Common myeloid progenitor, CD34-positive (primary cell): ENCODE measurements around the gene POU2F3.

Experiments
- CTCF ChIA-PET: fragments of 350-600 bp; sonication (Branson Sonifier 250); formaldehyde crosslinking; loops from one replicate; lab custom pipeline; 2021; ENCODE audit warnings: antibody characterized with exemption; lab: Charles Lee
- POLR2A ChIA-PET: fragments of 350-600 bp; sonication (Branson Sonifier 250); formaldehyde crosslinking; loops from one replicate; lab custom pipeline; 2021; ENCODE audit warnings: antibody characterized with exemption; lab: Charles Lee
- DNase-seq, 3 donors: peaks; one replicate each; pipeline versions ENCODE4 v3.0.0 to v3.0.0-alpha.2; 2013
- H3K27ac ChIP-seq, 2 experiments: 1 replicate in 1 of 2; 2 replicates in 1 of 2; pipeline ENCODE4 v1.7.0; 2013; ENCODE audit warnings: inconsistent platforms in 2 of 2, low read length in 2 of 2, mild to moderate bottlenecking in 2 of 2, low read depth in 1 of 2, moderate library complexity in 1 of 2; ENCODE audit not compliant: severe bottlenecking in 2 of 2, insufficient read depth in 1 of 2, poor library complexity in 1 of 2
- H3K27me3 ChIP-seq, 5 experiments: replicated peaks in 2 of 5; 1 replicate in 3 of 5; 2 replicates in 2 of 5; pipeline versions ENCODE4 v1.6.1 to v1.7.0; 2013; ENCODE audit warnings: low read length in 4 of 5, mild to moderate bottlenecking in 2 of 5, moderate library complexity in 2 of 5, inconsistent platforms in 1 of 5; ENCODE audit not compliant: insufficient read depth in 5 of 5, control insufficient read depth in 4 of 5
- H3K36me3 ChIP-seq, 4 experiments: 1 replicate in 2 of 4; 2 replicates in 2 of 4; pipeline versions ENCODE4 v1.6.1 to v1.7.0; 2013; ENCODE audit warnings: low read length in 3 of 4, control low read depth in 1 of 4, mild to moderate bottlenecking in 1 of 4; ENCODE audit not compliant: control insufficient read depth in 4 of 4, insufficient read depth in 4 of 4
- H3K4me1 ChIP-seq, 4 experiments: 1 replicate in 3 of 4; 2 replicates in 1 of 4; pipeline versions ENCODE4 v1.6.1 to v1.7.1; 2013; ENCODE audit warnings: low read length in 3 of 4, mild to moderate bottlenecking in 3 of 4, control low read depth in 1 of 4, inconsistent platforms in 1 of 4, moderate library complexity in 1 of 4; ENCODE audit not compliant: control insufficient read depth in 4 of 4, insufficient read depth in 4 of 4; ENCODE audit errors: control extremely low read depth in 1 of 4
- H3K4me3 ChIP-seq, 7 experiments: 1 replicate in 4 of 7; 2 replicates in 3 of 7; pipeline versions ENCODE4 v1.5.1 to v1.7.0; 2013; ENCODE audit warnings: mild to moderate bottlenecking in 7 of 7, low read length in 6 of 7, moderate library complexity in 6 of 7, inconsistent platforms in 2 of 7, low read depth in 2 of 7, control low read depth in 1 of 7; ENCODE audit not compliant: insufficient read depth in 4 of 7, control insufficient read depth in 1 of 7; ENCODE audit errors: extremely low read depth in 1 of 7
- H3K9me3 ChIP-seq, 5 experiments: 1 replicate in 4 of 5; 2 replicates in 1 of 5; pipeline versions ENCODE4 v1.6.1 to v1.7.1; 2013; ENCODE audit warnings: low read length in 4 of 5, mild to moderate bottlenecking in 2 of 5, inconsistent platforms in 1 of 5, low read depth in 1 of 5, moderate library complexity in 1 of 5; ENCODE audit not compliant: control insufficient read depth in 4 of 5, insufficient read depth in 2 of 5; ENCODE audit errors: control extremely low read depth in 1 of 5
- WGBS: methylation state at CpG from one replicate; pipeline ENCODE4 v1.1.5; 2013; ENCODE audit not compliant: insufficient coverage; 5-methylcytosine and 5-hydroxymethylcytosine counted together

Gene POU2F3

DNA sequence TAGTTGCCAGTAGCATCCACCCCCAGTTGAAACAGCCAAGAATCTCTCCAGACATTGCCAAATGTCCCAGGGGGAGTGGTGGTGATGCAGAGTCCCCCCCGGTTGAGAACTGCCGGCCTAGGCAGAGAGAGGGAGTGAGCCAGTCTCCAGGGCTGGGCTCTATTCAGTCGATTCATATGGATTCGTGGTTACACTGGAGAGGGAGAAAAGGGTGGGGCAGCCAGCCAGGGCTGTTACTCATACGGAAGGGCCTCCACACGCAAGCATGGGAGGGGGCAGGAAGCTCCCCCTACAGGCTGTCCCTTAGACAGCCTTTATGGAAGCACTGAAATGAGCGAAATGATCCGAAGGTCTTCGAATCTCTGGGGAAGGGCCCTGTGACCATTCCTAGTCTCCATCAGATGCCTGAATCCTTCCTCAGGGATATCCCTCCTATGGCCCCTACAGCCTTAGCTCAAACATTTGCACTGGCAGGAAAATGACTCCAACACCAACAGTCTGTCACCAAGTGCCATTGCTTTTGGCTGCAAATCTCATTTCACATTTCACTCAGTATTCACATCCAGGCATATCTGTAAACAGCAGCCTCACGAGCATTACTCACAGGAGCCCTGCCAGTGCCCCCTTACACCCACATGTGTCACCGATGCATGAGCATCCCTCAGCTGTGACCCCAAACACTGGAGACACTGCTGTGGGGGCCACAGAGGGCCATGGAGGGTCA, 66.7 kb downstream of the POU2F3 start:
- no peak overlapping the region for H3K4me3 ChIP-seq
- POLR2A ChIA-PET: no interaction called here
- H3K9me3 ChIP-seq: peaks cover 0 to 2% (median 0%) of the 10 kb centered on the region in 5 experiments
- H3K27ac ChIP-seq: no peak overlapping the region
- peaks cover 0 to 14% (median 2%) of the 10 kb centered on the region in 5 experiments for H3K27me3 ChIP-seq
- 82% methylated on average over 11 of the region's 11 CpGs for WGBS
- no peak for DNase-seq
- H3K36me3 ChIP-seq: no peaks in the 10 kb centered on the region
- CTCF ChIA-PET: interaction anchor here (1.3 to 2.4 kb wide), 2 partner anchors 72 to 73 kb away, joined by 3 to 6 read pairs; no protein-coding TSS in a partner anchor
- H3K4me1 ChIP-seq: no peaks in the 10 kb centered on the region

DNA sequence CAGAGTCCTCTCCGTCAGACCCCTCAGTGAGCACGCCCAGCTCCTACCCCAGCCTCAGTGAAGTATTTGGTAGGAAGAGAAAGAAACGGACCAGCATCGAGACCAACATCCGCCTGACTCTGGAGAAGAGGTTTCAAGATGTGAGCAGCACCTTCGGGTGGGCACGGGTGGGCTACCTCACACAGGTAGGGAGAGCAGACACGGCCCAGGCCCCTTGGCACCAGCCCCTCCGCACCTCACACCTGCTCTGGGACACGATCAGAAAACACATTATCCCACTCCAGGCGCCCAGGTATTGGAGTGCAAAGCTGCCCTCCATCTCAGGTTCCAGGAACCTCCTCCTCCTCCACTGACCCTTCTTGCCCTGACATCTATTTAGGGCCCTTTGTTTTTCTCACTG, 67.5 kb downstream of the POU2F3 start:
- whole genome bisulfite sequencing: 96% methylated on average over 4 of the region's 11 CpGs
- Histone ChIP-seq H3K4me3 (no peak overlapping the region), H3K36me3 (no peaks in the 10 kb centered on the region), H3K9me3 (peaks cover 0 to 2% (median 0%) of the 10 kb centered on the region in 5 experiments), H3K4me1 (no peaks in the 10 kb centered on the region), H3K27ac (no peak overlapping the region), H3K27me3 (peaks cover 0 to 14% (median 2%) of the 10 kb centered on the region in 5 experiments)
- CTCF ChIA-PET: interaction anchor here (1.1 to 2.4 kb wide), 4 partner anchors 7 to 79 kb away, joined by 3 to 6 read pairs (median 4); no protein-coding TSS in a partner anchor
- POLR2A ChIA-PET: no interaction called here
- DNase-seq: no peak

DNA sequence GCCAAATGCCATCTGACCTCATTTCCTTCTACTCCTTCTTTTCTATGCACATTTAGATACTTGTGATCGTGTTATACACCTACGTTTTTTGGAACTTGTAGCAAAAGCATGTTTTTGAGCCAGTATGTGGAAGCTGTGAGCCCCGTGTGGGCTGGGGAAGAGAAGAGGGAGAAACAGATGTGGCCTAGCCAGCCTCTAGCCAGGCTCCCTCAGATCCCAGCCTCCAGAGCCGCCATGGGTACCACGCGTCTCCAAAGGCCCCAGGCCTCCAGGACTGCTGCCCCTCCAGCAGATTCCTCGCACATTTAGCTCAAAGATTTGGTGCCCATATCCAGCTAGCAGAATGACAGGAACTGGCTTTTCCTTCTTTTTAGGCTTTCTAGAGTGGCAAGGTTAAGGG, 68.1 kb downstream of the POU2F3 start:
- no peak for DNase-seq

DNA sequence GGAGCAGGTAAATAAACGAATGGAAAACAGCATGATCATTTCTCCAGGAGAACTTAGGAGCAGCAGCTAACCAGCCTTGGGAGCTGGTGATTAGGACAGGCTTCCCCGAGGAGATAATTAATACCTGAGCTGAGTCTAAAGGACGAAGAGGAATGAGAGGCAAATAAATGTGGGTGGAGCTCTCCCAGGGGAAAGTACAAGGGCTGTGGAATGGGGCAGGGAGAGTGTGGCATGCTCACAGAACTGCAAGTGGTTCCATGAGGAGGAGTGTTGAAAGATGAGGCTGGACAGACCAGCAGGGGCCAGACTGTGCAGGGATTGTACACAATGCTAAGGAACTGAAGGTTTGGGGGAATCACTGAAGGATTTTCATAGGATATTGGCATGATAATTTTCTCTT, 70.9 kb downstream of the POU2F3 start:
- POLR2A ChIA-PET: no interaction called here
- no peak overlapping the region for H3K27ac ChIP-seq
- H3K27me3 ChIP-seq: peaks cover 0 to 19% (median 2%) of the 10 kb centered on the region in 5 experiments
- no peak overlapping the region for H3K4me3 ChIP-seq
- 97% methylated on average over 3 of the region's 3 CpGs for WGBS
- no peaks in the 10 kb centered on the region for H3K4me1 ChIP-seq
- H3K36me3 ChIP-seq: no peaks in the 10 kb centered on the region
- peaks cover 0 to 2% (median 0%) of the 10 kb centered on the region in 5 experiments for H3K9me3 ChIP-seq
- DNase-seq: no peak
- CTCF ChIA-PET: interaction anchor here (9.2 kb wide), 1 partner anchor 10 kb away, joined by 78 read pairs; no protein-coding TSS in a partner anchor

More for the DNA sequence above, 68.1 kb downstream of the POU2F3 start:
- ChIA-PET CTCF (interaction anchor here (0.6 to 2.4 kb wide), 6 partner anchors 8 to 88 kb away, joined by 3 to 7 read pairs (median 4); no protein-coding TSS in a partner anchor), POLR2A (no interaction called here)
- peaks cover 0 to 16% (median 2%) of the 10 kb centered on the region in 5 experiments for H3K27me3 ChIP-seq
- no peaks in the 10 kb centered on the region for H3K36me3 ChIP-seq
- no peak overlapping the region for H3K27ac ChIP-seq
- H3K9me3 ChIP-seq: peaks cover 0 to 2% (median 0%) of the 10 kb centered on the region in 5 experiments
- 100% methylated on average over 1 of the region's 7 CpGs for WGBS
- H3K4me3 ChIP-seq: no peak overlapping the region
- no peaks in the 10 kb centered on the region for H3K4me1 ChIP-seq

DNA sequence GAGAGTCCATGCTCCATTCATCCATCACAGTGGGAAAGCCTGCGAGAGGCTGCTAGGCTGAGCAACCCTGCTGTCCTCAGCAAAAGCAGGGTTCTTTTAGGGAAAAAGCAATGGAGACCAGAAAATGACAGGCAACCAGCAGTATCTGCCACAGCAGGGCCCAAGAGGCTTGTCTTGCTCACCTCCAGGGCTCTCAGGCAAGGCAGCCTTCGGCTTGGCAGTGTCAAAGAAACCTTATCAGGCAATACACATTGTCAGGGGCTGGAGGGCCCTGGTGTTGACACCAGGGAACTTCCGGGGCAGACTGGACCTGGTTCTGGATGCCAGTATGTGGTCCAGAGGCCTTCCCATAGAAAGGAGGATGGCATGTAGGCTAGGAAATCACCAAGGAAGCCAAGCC, 74.9 kb downstream of the POU2F3 start:
- Histone ChIP-seq H3K36me3 (no peaks in the 10 kb centered on the region), H3K27me3 (peaks cover 0 to 24% (median 9%) of the 10 kb centered on the region in 5 experiments), H3K4me3 (no peak overlapping the region), H3K9me3 (peaks cover 0 to 2% (median 0%) of the 10 kb centered on the region in 5 experiments), H3K4me1 (no peaks in the 10 kb centered on the region), H3K27ac (no peak overlapping the region)
- POLR2A ChIA-PET: no interaction called here
- no peak for DNase-seq
- CTCF ChIA-PET: interaction anchor here (1.5 to 9.2 kb wide), 2 partner anchors 12 to 14 kb away, joined by 5 to 78 read pairs; no protein-coding TSS in a partner anchor
- WGBS: 98% methylated on average over 3 of the region's 3 CpGs

DNA sequence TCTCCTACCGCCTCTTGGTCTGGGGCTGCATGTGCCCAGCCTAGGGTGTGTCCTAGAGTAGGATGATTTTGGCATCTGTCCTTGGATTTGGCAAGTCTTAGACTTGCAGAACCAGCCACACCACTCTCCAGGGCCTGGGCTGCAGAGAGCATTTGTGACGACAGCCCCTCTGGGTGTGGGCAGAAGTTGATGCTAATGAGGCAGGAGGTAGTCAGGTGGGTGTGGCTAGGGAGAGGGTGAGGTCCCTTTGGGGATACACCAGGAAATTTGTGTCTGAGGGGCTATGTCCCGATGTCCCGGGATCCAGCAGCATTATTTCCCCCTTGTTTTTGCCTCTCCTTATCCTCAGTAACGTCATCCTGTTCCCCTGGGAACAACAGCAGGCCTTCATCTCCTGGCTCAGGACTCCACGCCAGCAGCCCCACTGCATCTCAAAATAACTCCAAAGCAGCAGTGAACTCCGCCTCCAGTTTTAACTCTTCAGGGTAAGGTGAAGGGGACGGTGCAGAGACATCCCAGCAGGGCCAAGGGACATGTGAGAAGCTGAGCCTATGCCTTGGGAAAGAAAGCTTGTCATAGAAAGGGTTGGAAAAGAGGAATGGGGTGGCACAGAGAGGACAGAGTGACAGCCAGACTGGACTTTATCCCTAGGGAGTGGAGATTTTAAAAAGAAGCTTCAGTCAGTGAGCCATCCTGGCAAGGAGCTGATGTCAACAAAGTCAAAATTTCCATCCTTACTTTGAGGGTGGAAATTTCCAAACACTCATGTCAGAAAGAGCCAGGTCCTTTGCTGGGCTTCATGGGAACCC, 77.1 kb downstream of the POU2F3 start:
- POLR2A ChIA-PET: no interaction called here

More for the DNA sequence above, 77.1 kb downstream of the POU2F3 start:
- CTCF ChIA-PET: interaction anchor here (0.8 to 9.2 kb wide), 5 partner anchors 8 to 145 kb away, joined by 3 to 78 read pairs (median 6); partner anchors contain the start of gene TLCD5
- Histone ChIP-seq H3K36me3 (no peaks in the 10 kb centered on the region), H3K4me3 (no peak overlapping the region), H3K4me1 (no peaks in the 10 kb centered on the region), H3K27ac (no peak overlapping the region), H3K9me3 (no peaks in the 10 kb centered on the region), H3K27me3 (peaks cover 0 to 25% (median 9%) of the 10 kb centered on the region in 5 experiments)
- DNase-seq: no peak
- WGBS: 74% methylated on average over 6 of the region's 8 CpGs
